HG03045 (cell line): ENCODE measurements around the gene RHOT1.
"Not testable (repeated sequence)": the region's sequence is repeated elsewhere in the genome, so short reads cannot be mapped to it uniquely, and the experiment has no call there.

ENCODE experiments used
- ATAC-seq: cut with Tn5 transposase; IDR thresholded peaks from one replicate; pipeline ENCODE4 v1.9.1; 2021; ENCODE audit warnings: mild to moderate bottlenecking, moderate library complexity; ENCODE audit not compliant: unreplicated experiment

RHOT1 gene

GRCh38 chr17:32123782-32124181 lies 18.5 kb upstream of the RHOT1 start:
- no peak for ATAC-seq

- no peak for ATAC-seq
These were observed 17.1 kb upstream of the RHOT1 start for GRCh38 chr17:32124985-32125847.

GRCh38 chr17:32125848-32126153 lies 16.5 kb upstream of the RHOT1 start:
- no peak for ATAC-seq

- no peak for ATAC-seq
These were observed 16.0 kb upstream of the RHOT1 start for GRCh38 chr17:32126325-32126724.

GRCh38 chr17:32126746-32127145 lies 15.6 kb upstream of the RHOT1 start:
- no peak for ATAC-seq

- ATAC-seq, result peak; percentile 88
These were observed 15.0 kb upstream of the RHOT1 start for GRCh38 chr17:32127158-32127897.

GRCh38 chr17:32128470-32128869 lies 13.8 kb upstream of the RHOT1 start:
- ATAC-seq, result not testable (repeated sequence)

GRCh38 chr17:32135497-32136117 lies 6.7 kb upstream of the RHOT1 start:
- not testable (repeated sequence) for ATAC-seq

GRCh38 chr17:32136856-32137255 lies 5.4 kb upstream of the RHOT1 start:
- no peak for ATAC-seq

GRCh38 chr17:32139504-32139903 lies 2.8 kb upstream of the RHOT1 start:
- ATAC-seq, result not testable (repeated sequence)

GRCh38 chr17:32141258-32141657 lies 1.0 kb upstream of the RHOT1 start:
- no peak for ATAC-seq

GRCh38 chr17:32141679-32142037 lies 644 bp upstream of the RHOT1 start:
- no peak for ATAC-seq

- ATAC-seq, result peak; percentile 11
These were observed 690 bp downstream of the RHOT1 start for GRCh38 chr17:32142857-32143526.

GRCh38 chr17:32143527-32143870 lies 1.2 kb downstream of the RHOT1 start:
- no peak for ATAC-seq

GRCh38 chr17:32144442-32144841 lies 2.1 kb downstream of the RHOT1 start:
- ATAC-seq, result not testable (repeated sequence)

GRCh38 chr17:32148351-32148750 lies 6.0 kb downstream of the RHOT1 start:
- ATAC-seq, result no peak

- no peak for ATAC-seq
These were observed 8.1 kb downstream of the RHOT1 start for GRCh38 chr17:32150358-32150757.

- ATAC-seq, result no peak
These were observed 9.8 kb downstream of the RHOT1 start for GRCh38 chr17:32152130-32152529.

GRCh38 chr17:32155896-32156295 lies 13.6 kb downstream of the RHOT1 start:
- no peak for ATAC-seq

GRCh38 chr17:32156656-32157055 lies 14.4 kb downstream of the RHOT1 start:
- ATAC-seq, result no peak

- ATAC-seq, result no peak
These were observed 14.9 kb downstream of the RHOT1 start for GRCh38 chr17:32157225-32157624.
